Activated CD4-positive, alpha-beta T cell treated with anti-CD3 and anti-CD28 coated beads, Interleukin-2, Interleukin-6, amounts not matched to agents 100 ng/mL and 50 ng/mL, durations not matched to agents 16 hours and 8 hours (primary cell): ENCODE data around the gene NACC1.

Experiments
- DNase-seq: peaks from one replicate; pipeline ENCODE4 v3.0.0-alpha.2; 2020

The NACC1 gene

DNA sequence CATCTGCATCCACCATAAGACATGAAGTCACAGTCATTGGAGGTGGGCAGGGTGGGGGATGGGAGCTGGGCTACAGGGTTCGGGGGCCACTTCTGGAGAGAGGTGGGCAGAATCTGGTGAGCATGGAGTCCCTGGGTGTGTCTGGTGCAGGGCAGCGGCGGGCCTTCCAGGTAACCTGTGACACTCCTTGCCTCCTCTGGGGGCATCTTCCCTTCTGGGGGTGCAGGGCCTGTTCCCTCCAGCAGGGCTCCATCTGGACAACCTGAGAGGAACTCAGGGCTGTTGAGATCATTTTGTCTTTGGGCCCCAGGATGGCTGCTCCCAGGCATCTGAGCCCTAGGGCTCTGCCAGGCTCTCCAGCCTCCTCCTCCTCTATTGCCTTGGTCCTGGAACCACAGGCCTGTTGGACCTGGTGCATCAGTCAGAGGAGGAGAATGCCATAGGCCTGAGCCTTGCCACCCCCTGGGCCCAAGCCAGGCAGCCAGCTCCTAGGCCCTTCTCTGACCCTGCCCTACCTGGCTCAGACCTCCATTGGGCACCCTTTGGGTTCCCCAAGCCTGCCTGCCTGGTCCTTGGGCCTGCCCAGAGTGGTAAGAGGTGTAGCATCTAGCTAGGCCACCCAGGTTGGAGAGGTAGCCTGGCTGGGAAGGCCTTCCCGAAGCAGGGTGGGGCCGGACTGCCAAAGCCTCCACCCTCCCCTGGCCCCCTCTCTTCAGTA lies 28.8 kb upstream of the NACC1 start:
- DNase-seq = peak; percentile 28

DNA sequence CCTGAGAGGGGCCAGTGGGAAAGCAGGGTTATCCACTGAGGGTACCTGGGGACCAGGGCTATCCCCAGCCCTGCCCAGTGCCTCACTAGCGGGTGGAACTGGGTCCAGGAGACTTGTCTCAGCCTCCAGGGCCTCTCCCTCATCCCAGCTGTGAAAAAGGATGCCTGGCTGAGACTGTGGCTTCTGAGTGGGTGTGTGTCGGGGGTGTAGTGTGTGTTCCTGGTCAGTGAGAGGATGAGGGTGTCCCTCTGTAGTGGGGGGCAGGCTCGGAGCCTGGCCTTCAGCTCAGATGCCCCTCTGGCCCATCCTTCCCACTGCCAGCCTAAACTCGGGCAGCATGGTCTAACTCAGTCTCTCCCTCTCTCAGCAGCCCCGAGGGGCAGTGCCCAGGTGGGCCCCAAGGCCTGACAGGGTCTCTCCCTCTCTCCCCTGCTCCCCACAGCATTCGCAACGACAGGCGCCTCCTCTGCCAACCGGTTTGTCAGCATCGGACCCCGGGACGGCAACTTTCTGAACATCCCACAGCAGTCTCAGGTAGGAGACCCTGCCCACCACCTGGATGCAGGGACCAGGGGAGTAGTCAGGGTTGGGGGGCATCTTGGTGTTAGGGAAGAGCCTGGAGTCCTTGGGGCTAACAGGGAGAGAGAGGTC lies 28.1 kb upstream of the NACC1 start:
- DNase-seq = no peak

DNA sequence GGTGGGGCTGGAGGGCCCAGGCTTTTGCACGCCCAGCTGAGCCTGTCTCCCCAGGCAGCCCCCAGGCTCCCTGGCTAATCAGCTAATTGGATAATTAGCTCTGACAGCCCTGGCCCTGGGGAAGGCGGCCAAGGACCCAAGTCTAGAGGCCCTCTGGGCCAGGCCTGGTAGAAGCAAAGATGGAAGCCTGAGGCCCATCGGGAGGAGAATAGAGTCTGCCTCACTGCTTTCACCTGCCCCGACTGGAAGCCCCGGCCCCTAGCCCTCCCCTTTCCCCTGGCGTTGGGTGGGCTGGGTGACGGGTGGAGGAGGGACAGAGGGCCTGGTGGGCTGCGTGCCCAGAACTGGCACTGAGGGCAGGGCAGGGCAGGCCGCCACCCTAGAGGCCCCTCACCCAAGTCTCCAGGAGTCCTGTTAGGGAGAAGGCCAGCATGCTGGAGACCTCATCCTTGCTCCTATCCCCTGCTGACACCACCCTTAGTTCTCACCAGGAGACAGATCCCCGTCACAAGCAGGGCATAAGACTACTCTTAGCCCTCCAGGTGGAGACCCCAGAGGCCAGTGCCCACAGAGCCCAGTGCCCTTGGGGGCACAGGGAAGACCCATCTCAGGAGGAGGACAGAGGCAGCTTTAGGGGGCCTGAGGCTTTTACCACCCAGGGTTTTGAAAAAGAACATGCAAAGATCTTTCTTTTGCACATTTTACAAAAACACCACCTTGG lies 27.4 kb upstream of the NACC1 start:
- DNase-seq = no peak

DNA sequence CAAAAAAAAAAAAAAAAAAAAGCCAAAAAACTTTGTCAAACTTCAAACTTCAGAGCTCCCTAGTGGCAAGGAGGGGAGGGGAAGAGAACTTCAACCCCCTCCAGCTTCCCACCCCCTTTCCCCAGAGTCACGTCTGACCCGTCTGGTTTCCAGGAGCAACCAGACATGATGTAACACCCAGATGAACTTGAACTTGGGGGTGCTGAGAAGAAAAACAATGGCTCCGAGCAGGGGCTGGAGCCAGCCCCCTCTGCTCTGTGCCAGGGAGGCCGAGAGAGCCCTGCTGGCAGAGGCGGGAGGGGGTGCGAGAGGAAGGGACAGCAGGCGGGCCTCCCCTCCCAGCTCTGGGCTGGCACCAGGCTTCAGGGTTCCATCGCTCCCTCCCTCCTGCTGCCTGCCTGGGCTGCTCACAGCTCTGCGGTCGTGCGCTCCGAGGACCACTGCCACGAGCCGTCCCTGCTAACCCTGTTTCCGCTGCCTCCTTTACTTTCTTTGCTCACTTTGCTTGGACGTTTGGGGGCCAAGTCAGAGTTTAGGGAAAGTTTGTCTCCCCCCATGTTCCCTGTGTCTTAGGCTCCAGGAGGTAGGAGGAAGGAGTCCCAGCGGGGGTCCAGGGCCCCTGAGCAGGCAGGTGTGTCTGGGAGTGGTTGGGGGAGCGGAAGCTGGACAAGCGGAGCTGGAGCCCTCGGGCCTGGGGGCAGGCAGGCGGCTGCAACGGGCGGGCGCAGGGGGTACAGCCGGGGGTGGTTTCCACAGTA lies 26.5 kb upstream of the NACC1 start:
- DNase-seq = no peak

DNA sequence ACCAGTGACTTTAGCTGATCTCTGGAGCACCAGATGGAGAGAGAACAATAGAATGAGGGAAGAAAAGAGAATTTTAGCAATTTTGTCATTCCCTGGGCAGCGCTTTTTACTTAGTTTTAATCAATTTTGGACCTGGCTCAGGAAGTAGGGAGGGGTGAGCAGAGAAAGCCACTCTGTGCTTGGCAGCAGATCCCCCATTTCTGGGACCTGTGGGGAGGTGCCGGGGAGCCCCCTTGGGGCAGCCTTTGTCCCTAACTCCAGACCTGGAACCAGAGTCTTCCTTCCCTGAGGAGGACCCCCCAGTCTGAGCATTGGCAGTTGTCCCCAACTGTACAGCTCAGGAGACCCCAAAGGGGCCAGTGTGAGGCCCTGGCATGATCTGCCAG lies 25.9 kb upstream of the NACC1 start:
- no peak for DNase-seq

DNA sequence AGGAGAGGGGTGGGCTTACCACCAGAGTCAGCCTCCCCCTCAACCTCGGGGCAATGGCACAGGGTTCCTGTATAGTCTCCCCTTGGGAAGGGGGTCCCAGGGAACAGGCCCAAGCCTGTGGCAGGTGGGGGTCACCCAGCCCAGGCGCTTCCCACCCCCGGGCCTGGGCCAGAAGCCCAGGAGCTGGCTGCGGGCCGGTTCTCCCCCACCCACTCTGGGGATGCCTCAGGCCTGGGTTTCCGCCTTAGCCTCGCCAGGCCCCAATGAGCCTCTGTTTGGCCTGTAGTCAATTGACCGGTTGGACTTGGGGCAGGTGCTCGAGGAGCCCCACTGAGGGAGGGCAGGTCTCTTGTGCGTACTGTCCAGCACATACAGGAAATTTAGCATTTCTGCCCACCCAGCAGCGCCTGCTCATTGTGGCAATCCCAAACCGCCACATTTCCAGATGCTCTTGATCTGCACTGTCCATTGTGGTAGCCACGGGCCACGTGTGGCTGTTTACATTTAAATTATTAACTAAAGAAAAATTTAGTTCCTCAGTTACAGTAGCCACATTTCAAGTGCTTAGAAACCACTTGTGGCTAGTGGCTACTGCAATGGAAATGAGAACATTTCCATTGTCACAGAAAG lies 25.3 kb upstream of the NACC1 start:
- DNase-seq = no peak

DNA sequence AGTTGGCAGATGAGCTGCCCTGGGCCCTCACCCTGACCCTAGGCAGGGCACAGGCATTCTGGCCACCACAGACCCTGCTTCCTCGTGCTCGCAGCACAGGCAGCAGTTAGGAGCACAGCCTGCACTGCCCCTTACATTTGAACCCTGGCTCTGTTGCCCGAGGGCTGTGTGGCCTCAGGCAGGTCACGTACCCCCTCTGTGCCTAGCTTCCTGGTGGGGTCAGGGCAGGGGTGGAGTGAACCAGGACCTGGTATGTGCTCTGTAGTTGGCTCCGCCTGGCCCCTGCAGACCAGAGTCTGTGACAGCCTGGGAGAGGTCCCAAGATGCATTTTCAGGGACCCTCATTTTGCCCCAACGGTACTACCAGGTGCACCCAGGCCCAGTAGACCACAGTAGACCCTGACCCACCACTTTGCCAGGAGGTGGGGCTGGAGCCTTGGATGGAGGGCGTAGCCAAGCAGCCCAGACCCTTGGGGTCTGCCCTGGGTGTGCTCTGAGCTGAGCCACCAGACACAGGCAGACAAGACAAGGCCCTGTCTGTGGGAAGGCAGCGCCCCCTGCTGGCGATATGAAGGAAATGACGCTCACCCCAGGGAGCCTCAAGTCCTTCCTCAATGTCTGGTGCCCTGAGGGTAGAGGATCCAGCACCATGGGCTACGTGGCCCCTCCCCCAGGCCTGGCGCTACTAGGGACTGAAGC lies 24.5 kb upstream of the NACC1 start:
- DNase-seq = peak; percentile 86

DNA sequence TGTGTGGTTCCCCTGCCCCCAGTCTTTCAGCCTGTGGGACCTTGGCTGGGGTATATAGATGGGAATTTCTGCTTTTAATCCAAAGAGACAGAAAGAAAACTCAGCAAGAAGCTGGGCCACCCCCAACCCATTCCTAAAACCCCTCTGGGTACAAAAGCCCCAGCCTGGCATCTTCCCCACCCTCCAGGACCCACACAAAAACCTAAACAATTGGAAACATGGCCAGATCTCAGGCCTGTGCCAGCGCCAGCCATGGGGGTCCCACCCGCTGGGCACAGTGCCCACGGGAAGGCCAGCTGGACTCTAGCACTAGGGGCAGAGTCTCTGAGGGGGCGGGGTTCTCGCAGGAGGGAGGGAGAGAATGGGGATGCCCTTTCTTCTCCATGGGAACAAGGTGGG lies 24.0 kb upstream of the NACC1 start:
- DNase-seq = no peak

DNA sequence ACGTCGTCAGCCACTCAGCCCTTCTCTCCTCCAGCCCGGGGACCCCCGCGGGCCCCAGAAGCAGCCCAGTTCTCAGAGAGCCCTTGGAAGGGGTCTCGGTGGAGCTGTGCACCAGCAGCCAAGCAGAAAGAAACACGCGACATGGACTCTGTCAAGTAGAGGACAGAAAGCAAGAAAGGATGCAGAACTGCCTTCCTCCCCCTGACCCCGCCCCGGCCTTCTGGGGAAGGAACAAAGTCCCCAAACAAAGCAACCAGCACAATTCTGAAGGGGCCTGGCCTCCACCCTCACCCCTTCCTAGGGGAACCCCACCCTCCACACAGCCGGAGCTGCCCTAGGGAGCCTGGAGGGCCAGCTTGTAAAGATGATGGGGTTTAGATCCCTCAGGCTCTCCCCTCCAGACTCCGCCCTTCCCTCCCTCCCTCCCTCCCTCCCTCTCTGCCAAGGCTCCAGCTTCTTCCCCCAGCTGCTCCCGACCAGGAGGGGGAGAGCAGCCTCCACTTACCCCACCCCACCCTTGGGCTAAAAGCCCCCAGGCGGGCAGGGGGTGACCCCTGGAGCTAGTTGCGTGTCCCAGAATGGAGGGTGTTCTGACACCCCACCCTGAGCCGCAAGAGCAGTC lies 23.2 kb upstream of the NACC1 start:
- DNase-seq = peak; percentile 13

DNA sequence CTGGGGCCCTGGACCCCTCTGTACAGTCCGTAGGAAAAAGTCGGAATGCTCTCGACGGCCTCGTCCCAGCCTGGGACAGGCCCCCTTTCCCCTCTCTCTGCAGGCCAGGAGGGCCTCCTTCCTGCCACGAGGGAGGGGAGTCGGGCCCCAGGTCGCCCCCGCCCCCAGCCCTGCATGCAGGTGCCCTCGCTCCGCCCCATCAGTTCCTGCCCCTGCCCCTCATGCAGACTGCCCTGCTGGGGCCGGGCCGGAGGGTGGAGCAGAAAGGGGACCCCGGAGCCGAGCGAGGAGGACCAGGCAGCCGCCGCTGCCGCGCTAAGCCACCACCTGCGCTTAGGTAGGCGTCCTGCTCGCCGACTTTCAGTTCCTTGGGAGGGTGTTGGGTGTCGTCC lies 22.7 kb upstream of the NACC1 start:
- DNase-seq = no peak

DNA sequence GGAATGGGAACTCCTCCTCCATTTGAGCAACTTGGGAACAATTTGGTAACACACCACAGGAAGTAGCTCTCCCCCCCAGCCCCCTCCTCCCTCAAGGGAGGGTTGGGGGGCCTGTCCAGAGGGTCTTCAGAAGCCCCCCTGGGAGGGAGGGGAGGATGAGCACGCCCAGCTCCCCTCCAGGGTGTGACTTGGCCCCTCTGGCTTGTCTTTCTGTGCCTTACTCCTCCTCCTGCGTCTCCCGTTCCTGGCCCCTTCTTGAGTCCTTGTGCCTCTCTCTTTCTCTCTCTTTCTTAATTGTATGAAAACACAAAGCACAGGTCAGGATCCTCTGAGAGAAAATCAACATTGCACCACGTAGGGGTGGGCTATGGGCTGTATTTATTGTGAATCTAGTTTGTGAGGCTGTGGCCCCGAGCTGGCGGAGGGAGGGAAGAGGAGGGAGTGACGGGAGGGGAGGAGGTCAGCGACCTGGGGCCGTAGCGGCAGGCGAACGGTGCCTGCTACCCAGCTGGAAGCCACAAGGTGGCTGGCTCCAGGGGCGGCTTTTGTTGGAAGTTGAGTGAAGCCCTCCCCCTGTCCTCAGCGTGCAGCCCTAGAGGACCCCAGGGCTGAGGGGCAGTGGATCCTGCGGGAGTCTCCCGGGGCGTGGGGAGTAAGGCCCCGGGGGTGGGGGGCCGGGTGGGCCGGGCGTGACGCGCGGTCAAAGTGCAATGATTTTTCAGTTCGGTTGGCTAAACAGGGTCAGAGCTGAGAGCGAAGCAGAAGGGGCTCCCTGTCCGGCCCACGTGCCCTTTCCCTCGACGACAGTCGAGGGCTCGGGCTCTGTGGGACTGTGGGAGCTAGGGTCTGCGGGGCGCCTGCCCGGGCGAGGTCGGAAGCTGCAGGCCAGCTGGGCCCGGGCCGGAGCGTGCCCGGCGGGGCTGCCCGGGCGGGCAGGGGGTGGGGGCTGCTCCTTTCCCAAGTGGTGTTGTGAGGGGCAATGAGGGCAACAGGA lies 21.8 kb upstream of the NACC1 start:
- DNase-seq = no peak

DNA sequence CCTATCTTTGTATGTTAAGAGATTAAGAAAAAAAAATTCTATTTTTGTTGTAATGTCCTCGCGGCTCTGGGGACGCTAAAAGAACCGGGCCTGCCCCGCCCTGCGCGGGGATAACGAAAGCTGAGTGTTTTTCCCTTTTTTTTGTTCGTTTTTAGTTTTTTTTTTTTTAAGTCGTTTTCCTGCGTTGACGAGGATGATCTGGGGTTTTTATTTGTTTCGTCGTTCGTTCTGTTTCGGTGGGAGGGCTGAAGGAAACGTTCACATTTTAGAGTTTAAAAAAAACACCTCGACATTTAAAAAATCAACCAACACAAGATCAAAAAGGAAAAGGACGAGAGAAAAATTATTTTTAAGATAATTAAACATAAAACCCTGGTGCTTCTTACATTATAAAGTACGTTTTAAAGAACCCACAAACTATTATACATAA lies 21.0 kb upstream of the NACC1 start:
- no peak for DNase-seq

DNA sequence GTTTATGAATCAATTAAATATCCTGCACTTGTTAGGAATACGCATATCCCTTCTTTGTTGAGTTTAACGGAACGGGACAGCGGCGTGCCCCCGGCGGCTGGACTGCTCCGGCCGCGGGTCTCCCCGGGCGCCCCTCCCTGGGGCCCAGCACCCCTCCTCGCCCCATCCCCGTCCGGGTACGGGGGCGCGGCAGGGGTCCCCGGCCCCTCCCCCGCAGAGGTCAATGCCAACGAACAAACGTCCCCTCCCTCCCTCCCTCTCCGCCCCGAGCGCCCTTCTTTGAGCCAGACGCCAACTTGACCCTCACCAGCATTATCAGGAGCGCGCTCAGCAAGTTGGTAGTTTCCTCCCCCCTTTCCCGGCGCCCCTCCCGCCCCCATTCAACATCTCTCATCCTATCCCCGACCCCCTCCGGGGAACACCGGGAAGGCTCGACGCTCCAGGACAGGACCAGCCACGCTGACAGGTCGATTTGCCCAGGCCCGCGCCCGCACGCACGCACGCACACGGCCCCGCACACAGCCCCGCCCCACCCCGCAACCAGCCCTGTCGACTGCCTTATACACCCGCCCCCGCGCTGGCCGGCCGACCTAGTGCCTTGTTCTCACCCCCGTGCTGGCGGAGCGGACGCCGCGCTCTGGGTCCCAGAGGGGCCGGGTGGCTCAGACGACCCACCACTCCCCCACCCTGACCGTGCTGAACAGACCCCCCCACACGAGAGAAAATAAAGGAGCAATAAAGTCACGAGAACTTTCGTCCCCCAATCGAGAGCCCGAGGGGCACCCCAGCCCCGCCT lies 20.4 kb upstream of the NACC1 start:
- no peak for DNase-seq

DNA sequence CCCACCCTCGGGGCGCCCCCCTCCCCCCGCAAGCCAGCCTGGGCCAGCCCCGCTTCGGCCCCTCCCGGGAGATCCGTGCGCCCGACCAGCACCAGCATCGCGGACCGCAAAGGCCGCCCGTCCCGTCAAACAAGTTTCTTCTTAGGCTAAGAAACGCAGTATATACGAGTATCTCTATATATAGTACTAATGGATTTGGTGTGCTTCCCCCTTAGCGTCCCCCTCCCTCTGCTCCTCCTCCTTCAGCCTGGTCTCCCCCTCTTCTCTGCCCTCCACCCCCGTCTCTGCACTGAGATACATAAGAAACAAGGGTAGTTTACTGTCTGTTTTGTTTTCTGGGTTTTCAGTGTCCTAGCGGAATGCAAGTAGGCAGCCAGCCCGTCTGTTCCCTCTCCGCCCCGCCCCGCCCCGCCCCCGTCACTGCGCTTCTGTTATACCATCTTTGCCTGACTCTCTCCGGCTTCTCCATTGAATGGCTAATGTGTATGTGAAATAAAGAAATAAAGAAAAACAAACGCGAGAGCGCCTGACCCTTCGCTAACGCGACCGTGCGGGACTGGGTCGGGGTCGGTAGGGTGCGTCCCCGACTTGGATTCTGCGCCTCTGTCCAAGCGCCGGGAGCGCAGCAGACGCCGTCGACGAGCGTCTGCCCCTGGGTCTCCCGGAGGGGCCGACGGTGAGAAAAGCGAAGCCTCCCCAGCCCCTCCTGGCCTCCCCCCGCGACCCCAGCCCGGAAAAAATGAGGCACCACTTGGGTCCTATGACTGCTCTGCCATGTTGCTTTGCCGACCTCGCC lies 19.6 kb upstream of the NACC1 start:
- DNase-seq = no peak

DNA sequence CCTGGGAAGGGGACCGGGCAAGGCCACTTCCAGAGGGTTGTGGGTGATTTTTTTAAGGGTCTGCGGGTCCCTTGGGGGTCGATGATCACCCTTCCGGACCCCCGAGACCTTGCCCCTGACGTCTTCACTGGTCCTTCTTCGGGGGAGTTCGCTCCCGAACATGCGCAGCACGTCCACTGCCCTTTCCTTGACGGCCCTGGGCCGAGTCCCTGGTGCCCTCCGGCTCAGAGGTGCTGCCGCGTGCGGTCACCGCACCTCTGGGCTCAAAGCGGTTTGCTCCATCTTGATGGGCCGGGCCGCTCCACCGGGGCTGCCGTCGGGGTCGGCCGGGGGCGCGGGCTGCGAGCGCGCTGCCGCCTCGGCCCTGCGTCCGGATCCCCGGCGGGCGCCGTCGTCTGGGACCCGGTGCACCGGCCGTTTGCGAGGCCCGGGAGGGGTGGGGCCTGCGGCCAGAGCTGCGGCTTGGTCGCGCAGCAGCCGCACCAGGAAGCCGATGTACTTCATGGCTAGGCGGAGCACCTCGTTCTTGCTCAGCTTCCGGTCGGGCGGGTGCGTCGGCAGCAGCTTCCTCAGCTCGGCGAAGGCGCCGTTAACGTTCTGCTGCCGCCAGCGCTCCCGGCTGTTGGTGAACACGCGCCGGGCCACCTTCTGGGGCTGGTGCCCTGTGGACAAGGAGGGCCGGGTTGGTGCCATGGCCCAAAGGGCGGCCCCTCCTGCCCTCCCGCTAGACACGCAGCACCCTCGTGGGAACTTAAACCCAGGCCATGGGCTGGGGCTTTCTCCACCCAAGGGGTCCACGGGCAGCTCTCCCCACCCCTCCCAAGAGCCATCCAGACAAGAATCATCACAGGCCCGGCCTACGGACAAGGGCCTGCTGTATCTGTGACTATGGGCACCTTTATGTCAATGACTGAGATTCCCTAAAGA lies 18.7 kb upstream of the NACC1 start:
- peak; percentile 88 for DNase-seq

DNA sequence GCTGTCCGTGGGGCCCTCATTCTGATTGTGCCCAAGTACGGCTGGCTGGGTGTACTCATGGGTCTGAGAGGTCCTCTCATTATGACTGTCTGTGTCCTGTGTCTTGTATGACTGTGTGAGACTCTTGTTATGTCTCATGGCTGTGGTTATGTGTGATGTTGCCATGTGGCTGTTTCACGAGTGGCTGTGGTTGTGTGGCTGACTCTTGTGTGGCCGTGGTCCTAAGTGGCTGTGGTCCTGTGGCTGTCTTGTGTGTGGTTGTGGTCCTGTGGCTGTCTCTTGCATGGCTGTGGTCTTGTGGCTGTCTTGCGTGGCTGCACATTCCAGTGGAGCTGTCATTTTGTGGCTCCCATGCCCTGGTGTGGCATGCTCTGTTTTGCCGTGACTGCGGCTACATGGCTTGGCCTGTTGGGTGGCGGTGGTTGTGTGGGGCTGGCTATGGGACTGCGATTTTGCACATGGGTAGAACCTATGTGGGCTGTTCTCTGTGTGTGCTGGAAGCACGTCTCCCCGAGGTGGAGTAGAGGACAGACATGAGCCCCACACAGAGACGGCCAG lies 18.0 kb upstream of the NACC1 start:
- DNase-seq = peak; percentile 89
